ENCODE measurements around the gene NECTIN4. TPM values are rescaled to one million over a fixed set of nuclear protein-coding genes. Genes with fewer than 3 reads are reported as not detected.

The NECTIN4 gene
- total and polyA plus RNA-seq, 2 of the 13 experiments (the other 11 are each of a cell fraction or from before 2014, with no cell fraction given), result 5.9 to 12.4 TPM

- TF ChIP-seq ZNF414 (CRISPR knock-in tag; IDR thresholded peaks at IDR 0.05), result peak; percentile 30; the same call in 1 of the 2 replicates
- TF ChIP-seq TFAP4 (IDR thresholded peaks at IDR 0.05; ENCODE audit: borderline replicate concordance, low read depth), result peak; percentile 47; the same call in 1 of the 2 replicates
- no peak for TF ChIP-seq TRIM22 (IDR thresholded peaks at IDR 0.05)
- peak; percentile 4; the same call in 1 of the 2 replicates for TF ChIP-seq ZNF121 (CRISPR knock-in tag; IDR thresholded peaks at IDR 0.05)
- peak; percentile 74; the same call in 1 of the 2 replicates for TF ChIP-seq SNAI1 (CRISPR knock-in tag; IDR thresholded peaks at IDR 0.05; ENCODE audit: borderline replicate concordance)
- no peak; the same call in 1 of the 2 replicates for TF ChIP-seq ZBTB21 (CRISPR knock-in tag; IDR thresholded peaks at IDR 0.05)
- peak; percentile 10; the same call in 1 of the 2 replicates for TF ChIP-seq ZBTB33 (CRISPR knock-in tag; IDR thresholded peaks at IDR 0.05)
- peak; percentile 69 for TF ChIP-seq ZEB1 (IDR thresholded peaks at IDR 0.05; ENCODE audit: insufficient replicate concordance, low read depth)
- TF ChIP-seq ZBTB40 (IDR thresholded peaks at IDR 0.05), result peak; percentile 83
- peak; percentile 45 for TF ChIP-seq ZBTB40 (CRISPR knock-in tag; IDR thresholded peaks at IDR 0.05)
- no peak for TF ChIP-seq ZSCAN12 (CRISPR knock-in tag; IDR thresholded peaks at IDR 0.05)
- no peak for TF ChIP-seq ZNF850 (CRISPR knock-in tag; conservative IDR thresholded peaks at IDR 0.05)
- no peak for TF ChIP-seq ZNF296 (CRISPR knock-in tag; conservative IDR thresholded peaks at IDR 0.05)
- peak; percentile 77 to 86 for TF ChIP-seq POLR2A (IDR thresholded peaks at IDR 0.05; ENCODE audit: insufficient read depth in 1 of 2, low read depth in 2 of 2, low read length in 2 of 2)
Observed at GRCh38 chr1:161045736-161046604, 43.4 kb downstream of the NECTIN4 start, which contains the start of gene USF1 (continued).

All from HepG2 (cell line).